HFF-Myc (cell line): ENCODE data around the gene KDM3A.

Experiments
- DNase-seq: peaks from one replicate; pipeline ENCODE4 v3.0.0-alpha.2; 2011; ENCODE audit warnings: low read depth; ENCODE audit errors: extremely low read depth
- H3K4me3 ChIP-seq: replicated peaks from 2 replicates; pipeline ENCODE4 v1.5.1; 2011; ENCODE audit warnings: low read depth, mild to moderate bottlenecking, control low read depth, low read length
- CTCF ChIP-seq: IDR thresholded peaks from 2 replicates; pipeline ENCODE4 v1.5.1; 2012; ENCODE audit warnings: mild to moderate bottlenecking, low read depth, low read length, control low read depth; ENCODE audit errors: missing control alignments

KDM3A gene

GRCh38 chr2:86398500-86399474 lies 42.4 kb upstream of the KDM3A start:
- DNase-seq: no peak
- no peak for TF ChIP-seq CTCF

GRCh38 chr2:86400321-86400720 lies 40.9 kb upstream of the KDM3A start:
- DNase-seq: no peak

More at GRCh38 chr2:86398500-86399474, 42.4 kb upstream of the KDM3A start:
- H3K4me3 ChIP-seq: no peak overlapping the region

GRCh38 chr2:86410581-86410980 lies 30.6 kb upstream of the KDM3A start:
- TF ChIP-seq CTCF: no peak

More at GRCh38 chr2:86400321-86400720, 40.9 kb upstream of the KDM3A start:
- no peak overlapping the region for H3K4me3 ChIP-seq
- TF ChIP-seq CTCF: no peak

GRCh38 chr2:86411396-86411795 lies 29.8 kb upstream of the KDM3A start:
- DNase-seq: no peak
- H3K4me3 ChIP-seq: no peak overlapping the region
- no peak for TF ChIP-seq CTCF

More at GRCh38 chr2:86410581-86410980, 30.6 kb upstream of the KDM3A start:
- H3K4me3 ChIP-seq: no peak overlapping the region
- DNase-seq: no peak

GRCh38 chr2:86412007-86412406 lies 29.2 kb upstream of the KDM3A start:
- no peak for TF ChIP-seq CTCF
- no peak overlapping the region for H3K4me3 ChIP-seq
- no peak for DNase-seq

- TF ChIP-seq CTCF: no peak
- DNase-seq: no peak
- no peak overlapping the region for H3K4me3 ChIP-seq
These were observed 27.7 kb upstream of the KDM3A start for GRCh38 chr2:86413296-86414094.
